Esophagus (tissue), 2 donors: Measurements from ENCODE around the gene KRTAP5-10. TPM values are rescaled to one million over a fixed set of nuclear protein-coding genes. Genes with fewer than 3 reads are reported as not detected.
"Not testable (repeated sequence)": the region's sequence is repeated elsewhere in the genome, so short reads cannot be mapped to it uniquely, and the experiment has no call there.

ENCODE experiments used
- H3K27ac ChIP-seq, 2 donors: one replicate each; pipeline ENCODE4 v1.5.1; 2013; ENCODE audit warnings: low read depth in 2 of 2, mild to moderate bottlenecking in 2 of 2, inconsistent platforms in 1 of 2, low read length in 1 of 2, moderate library complexity in 1 of 2
- H3K27me3 ChIP-seq, 2 donors: one replicate each; pipeline ENCODE4 v1.6.1; 2013; ENCODE audit warnings: low read length in 2 of 2, control low read depth in 1 of 2, mild to moderate bottlenecking in 1 of 2; ENCODE audit not compliant: insufficient read depth in 2 of 2, control insufficient read depth in 1 of 2
- H3K36me3 ChIP-seq, 2 donors: one replicate each; pipeline ENCODE4 v1.6.1; 2013; ENCODE audit warnings: low read length in 1 of 2; ENCODE audit not compliant: control insufficient read depth in 2 of 2, insufficient read depth in 2 of 2
- H3K4me1 ChIP-seq, 2 donors: one replicate each; pipeline ENCODE4 v1.6.1; 2013; ENCODE audit warnings: low read length in 1 of 2; ENCODE audit not compliant: control insufficient read depth in 2 of 2, insufficient read depth in 2 of 2
- H3K4me3 ChIP-seq, 2 donors: one replicate each; pipeline ENCODE4 v1.5.1; 2013; ENCODE audit warnings: low read length in 2 of 2, mild to moderate bottlenecking in 2 of 2, low read depth in 1 of 2, moderate library complexity in 1 of 2
- H3K9me3 ChIP-seq, 2 donors: one replicate each; pipeline ENCODE4 v1.6.1; 2013; ENCODE audit warnings: mild to moderate bottlenecking in 2 of 2, low read depth in 1 of 2, low read length in 1 of 2, moderate library complexity in 1 of 2; ENCODE audit not compliant: control insufficient read depth in 2 of 2, insufficient read depth in 1 of 2
- WGBS, 2 donors: extraction: QIAGEN DNeasy Blood & Tissue Kit; methylation state at CpG; one replicate each; pipeline ENCODE4 v1.1.7; 2013; 5-methylcytosine and 5-hydroxymethylcytosine counted together
- polyA plus RNA-seq, 2 donors: library from polyadenylated mRNA; stranded (reverse); fragments of 200-250 nt; gene quantifications; one replicate each; pipeline ENCODE4 v1.2.3, GENCODE V29; 2013
- donor health status: healthy with polysubstance abuse.
- donor health status: Bipolar disorder and iron deficiency.

KRTAP5-10 gene
- polyA plus RNA-seq, 2 donors = 0.05 to 0.12 TPM

DNA sequence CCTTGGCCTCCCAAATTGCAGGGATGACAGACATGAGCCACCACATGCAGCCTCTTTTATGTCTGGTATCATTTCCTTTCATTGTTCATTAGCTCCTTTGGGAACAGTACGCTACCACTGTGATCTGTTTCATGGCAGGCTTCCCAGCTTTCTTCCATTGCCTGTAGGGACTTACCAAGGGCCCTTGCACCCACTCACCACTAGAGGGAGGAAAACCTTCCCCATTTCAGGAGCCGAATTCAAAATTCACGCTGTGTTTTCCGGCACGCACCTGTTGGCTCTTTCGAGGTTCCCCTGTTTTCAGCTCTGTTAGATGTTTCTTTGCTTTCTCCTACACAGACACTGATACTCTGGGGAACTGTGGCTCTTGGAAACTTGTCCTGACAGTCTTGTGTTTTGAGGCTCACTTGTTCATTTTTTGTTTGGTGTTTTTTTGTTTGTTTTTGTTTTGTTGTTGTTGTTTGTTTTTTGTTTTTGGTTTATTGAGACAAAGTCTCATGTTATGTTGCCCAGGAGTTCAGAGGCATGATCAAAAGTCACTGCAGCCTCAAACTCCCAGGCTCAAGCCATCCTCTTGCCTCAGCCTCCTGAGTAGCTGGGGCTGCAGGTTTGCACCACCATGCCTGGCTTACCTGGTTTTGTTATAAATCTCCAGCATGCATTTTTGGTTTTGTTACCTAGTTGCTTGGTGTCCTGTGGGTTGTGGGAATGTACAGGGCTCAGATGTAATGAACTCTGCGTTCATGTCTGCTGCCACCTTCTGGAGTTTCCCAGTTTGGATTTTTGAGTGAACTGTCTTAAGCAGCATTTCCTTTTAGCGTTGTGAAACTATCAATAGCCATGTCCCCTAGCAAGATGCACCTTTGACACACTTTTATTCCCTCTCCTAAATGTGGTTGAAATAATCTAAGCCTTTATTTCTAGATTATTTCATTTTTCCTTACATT is 15.0 kb downstream of the KRTAP5-10 start:
- Histone ChIP-seq H3K36me3 (no peaks in the 10 kb centered on the region), H3K27me3 (peaks cover 0 to 3% of the 10 kb centered on the region in 2 donors), H3K9me3 (no peaks in the 10 kb centered on the region), H3K4me3 (no peak overlapping the region), H3K4me1 (no peaks in the 10 kb centered on the region), H3K27ac (no peak overlapping the region)
- WGBS, 2 donors = 5 to 10% methylated on average over 8 of the region's 8 CpGs

DNA sequence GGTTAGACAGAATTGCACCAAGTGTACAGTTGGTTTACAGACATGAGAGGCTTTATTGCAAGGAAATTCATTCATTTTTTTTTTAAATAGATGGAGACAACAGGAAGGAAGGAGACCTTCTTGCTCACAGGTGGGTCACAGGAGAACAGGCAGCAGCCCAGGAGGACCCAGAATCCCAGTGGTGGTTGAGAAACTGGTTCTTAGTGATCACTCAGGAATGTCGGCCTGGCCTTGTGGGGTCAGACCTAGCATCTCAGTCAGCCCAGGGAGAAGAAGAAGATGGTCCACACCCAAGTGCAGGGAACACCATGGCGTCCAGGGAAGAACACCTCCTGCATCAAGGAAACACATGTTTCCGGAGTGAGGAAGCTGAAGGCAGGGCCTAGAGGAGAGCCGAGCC is 16.5 kb downstream of the KRTAP5-10 start:
- Histone ChIP-seq H3K36me3 (no peaks in the 10 kb centered on the region), H3K4me3 (no peak overlapping the region), H3K4me1 (no peaks in the 10 kb centered on the region), H3K9me3 (no peaks in the 10 kb centered on the region), H3K27ac (no peak overlapping the region), H3K27me3 (no peaks in the 10 kb centered on the region)
- WGBS, 2 donors = 82 to 85% methylated on average over 4 of the region's 4 CpGs

DNA sequence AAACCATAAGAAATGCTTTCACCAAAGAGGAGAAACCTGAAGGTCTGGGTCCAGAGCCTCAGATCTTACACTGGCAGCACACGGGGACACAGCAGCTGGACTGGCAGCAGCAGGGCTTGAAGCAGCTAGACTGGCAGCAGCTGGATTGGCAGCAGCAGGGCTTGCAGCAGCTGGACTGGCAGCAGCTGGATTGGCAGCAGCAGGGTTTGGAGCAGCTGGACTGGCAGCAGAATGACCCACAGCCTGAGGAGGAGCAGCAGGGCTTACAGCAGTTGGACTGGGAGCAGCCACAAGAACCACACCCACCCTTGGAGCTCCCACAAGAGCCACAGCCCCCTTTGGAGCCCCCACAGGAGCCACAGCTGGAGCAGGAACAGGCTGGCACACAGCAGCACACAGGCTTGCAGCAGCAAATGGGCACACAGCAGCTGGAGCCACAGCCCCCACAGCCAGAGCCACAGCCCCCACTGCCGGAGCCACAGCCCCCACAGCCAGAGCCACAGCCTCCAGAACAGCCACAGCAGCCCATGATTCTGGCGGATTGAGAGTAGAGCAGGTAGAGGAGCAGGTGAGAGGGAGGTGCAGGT is 17.0 kb downstream of the KRTAP5-10 start, which contains the start of gene KRTAP5-11:
Gene KRTAP5-11 (minus strand): TSS at position 567 of the 587 bp plus-strand sequence. CDS start 38 bp downstream, at position 529.
- WGBS, 2 donors = 54 to 62% methylated on average over 3 of the region's 3 CpGs
- H3K27me3 ChIP-seq = no peaks in the 10 kb centered on the region
- no peaks in the 10 kb centered on the region for H3K9me3 ChIP-seq
- no peaks in the 10 kb centered on the region for H3K4me1 ChIP-seq
- no peak within 1 kb of the TSS for H3K27ac ChIP-seq
- no peaks in the 10 kb centered on the region for H3K36me3 ChIP-seq
- H3K4me3 ChIP-seq = no peak within 1 kb of the TSS

DNA sequence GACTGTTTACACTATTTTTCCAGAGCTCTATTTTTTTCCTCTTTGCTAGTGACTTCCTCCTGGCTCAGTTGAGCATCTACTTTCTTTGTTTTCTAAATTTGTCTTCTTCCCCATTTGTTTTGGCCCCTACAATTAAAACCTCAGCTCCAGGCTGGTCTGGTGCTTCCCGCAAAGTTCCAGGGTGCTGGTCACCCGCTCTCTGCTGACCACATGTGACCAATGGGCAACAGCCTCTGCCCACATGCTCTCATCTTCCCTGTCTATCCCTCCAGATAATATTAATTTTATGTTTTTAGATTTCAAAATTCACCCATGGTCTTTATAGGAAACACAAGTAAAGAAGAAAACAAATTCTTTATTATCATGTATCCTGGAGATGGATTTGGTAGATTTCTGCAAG is 17.6 kb downstream of the KRTAP5-10 start:
- H3K9me3 ChIP-seq, H3K4me3 ChIP-seq, H3K27ac ChIP-seq, H3K27me3 ChIP-seq, H3K4me1 ChIP-seq, H3K36me3 ChIP-seq: not testable (repeated sequence)
- WGBS, 2 donors = 79 to 86% methylated on average over 2 of the region's 2 CpGs

DNA sequence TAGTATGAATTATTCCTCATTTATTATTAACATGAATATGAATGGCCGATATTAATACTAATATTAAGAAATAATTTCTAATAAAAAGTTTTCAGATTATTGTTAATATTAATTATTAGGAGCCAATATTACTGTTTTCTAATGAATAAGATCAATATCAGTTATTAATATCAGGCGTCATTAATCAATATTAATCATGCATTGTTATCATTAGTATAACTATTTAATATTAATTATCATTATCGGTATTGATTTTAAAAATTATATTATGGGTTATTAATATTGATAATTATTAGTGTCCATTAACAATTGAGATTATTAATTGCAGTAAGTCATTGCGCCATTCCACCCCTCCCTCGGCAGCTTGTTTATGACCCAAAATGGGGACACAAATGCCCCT is 20.3 kb downstream of the KRTAP5-10 start:
- not testable (repeated sequence) for H3K27me3 ChIP-seq, H3K4me1 ChIP-seq, H3K4me3 ChIP-seq, H3K36me3 ChIP-seq, H3K9me3 ChIP-seq, H3K27ac ChIP-seq
- WGBS, 2 donors = 90 to 92% methylated on average over 5 of the region's 5 CpGs

DNA sequence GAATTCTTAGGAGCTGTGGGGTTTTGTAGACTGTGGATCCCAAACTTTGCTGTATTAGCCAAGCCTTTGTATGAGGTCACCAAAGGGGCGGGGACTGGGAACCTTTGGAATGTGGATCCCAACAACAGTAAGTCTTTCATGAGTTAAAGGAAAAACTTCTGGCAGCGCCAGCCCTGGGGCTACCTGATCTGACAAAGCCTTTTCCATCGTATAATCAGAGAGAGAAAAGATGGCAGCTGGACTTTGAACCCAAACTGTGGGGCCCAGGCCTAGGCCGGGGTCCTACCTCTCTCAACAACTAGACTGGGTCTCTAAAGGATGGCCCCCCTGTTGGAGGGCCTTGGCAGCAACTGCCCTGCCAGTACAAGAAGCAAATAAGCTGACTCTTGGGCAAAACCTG is 23.0 kb downstream of the KRTAP5-10 start:
- WGBS, 2 donors = 53 to 55% methylated on average over 4 of the region's 4 CpGs
- H3K27ac ChIP-seq, H3K4me1 ChIP-seq, H3K36me3 ChIP-seq, H3K9me3 ChIP-seq, H3K27me3 ChIP-seq, H3K4me3 ChIP-seq: not testable (repeated sequence)

DNA sequence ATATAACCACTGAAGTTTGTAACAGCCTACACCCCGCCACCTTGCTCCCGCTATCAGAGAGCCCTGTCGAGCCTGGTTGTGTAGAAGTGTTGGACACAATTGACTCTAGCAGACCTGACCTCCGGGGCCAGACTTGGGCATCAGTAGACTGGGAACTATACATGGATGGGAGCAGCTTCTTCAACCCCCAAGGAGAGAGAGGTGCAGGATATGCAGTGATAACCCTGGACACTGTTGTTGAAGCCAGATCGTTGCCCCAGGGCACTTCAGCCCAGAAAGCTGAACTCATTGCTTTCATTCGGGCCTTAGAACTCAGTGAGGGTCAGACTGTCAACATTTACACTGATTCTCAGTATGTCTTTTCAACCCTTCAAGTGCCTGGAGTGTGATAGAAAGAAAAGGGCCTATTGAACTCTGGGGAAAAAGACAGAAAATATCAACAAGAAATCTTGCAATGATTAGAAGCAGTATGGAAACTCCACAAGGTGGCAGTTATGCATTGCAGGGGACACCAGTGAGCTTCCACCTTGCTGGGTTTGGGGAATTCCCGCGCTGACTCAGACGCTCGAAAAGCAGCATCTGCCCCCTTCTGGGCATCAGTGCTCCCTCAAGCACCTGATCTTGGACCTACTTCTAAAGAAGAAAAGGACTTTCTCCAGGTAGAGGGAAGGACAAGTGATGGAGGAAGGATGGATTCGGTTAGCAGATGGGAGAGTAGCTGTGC is 23.6 kb downstream of the KRTAP5-10 start:
- not testable (repeated sequence) for H3K4me3 ChIP-seq, H3K4me1 ChIP-seq, H3K36me3 ChIP-seq, H3K9me3 ChIP-seq, H3K27me3 ChIP-seq, H3K27ac ChIP-seq
- WGBS, 2 donors = 53 to 54% methylated on average over 11 of the region's 11 CpGs

DNA sequence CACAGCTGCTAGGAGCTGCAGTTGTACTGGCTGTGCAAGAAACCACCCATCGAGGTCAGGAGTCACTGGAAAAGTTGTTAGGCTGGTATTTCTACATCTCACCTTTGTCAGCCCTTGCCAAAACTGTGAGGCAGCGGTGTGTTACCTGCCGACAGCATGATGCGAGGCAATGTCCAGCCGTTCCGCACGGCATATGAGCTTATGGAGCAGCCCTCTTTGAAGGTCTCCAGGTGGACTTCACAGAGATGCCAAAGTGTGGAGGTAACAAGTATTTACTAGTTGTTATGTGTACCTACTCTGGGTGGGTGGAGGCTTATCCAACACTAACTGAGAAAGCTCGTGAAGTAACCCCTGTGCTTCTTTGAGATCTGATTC is 24.2 kb downstream of the KRTAP5-10 start:
- not testable (repeated sequence) for H3K27me3 ChIP-seq, H3K4me1 ChIP-seq, H3K4me3 ChIP-seq, H3K9me3 ChIP-seq, H3K36me3 ChIP-seq, H3K27ac ChIP-seq
- 36 to 42% methylated on average over 7 to 8 of the region's 8 CpGs for WGBS, 2 donors

DNA sequence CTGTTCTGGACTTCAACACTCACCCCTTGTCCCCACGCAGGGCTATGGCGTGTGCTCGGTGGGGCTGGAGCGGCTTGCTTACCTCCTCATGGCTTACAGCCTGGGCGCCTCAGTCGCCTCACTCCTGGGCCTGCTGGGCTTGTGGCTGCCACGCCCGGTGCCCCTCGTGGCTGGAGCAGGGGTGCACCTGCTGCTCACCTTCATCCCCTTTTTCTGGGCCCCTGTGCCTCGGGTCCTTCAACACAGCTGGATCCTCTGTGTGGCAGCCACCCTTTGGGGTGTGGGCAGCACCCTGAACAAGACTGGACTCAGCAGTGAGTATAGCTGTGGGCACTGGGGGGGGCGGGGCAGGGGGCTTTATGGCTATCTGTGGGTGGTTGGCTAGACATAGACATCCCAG is 37.9 kb downstream of the KRTAP5-10 start:
- WGBS, 2 donors = 64 to 74% methylated on average over 10 to 11 of the region's 11 CpGs
- not testable (repeated sequence) for H3K4me1 ChIP-seq, H3K4me3 ChIP-seq, H3K27me3 ChIP-seq, H3K27ac ChIP-seq, H3K9me3 ChIP-seq, H3K36me3 ChIP-seq
